NCI-H2081 treated with DMSO at 0.1 percent for 48 hours (cell line): Measurements from ENCODE around the gene HACD3.
"Not testable (repeated sequence)": the region's sequence is repeated elsewhere in the genome, so short reads cannot be mapped to it uniquely, and the experiment has no call there.

ENCODE experiments used
- DNase-seq: peaks from one replicate; lab custom pipeline; 2025; lab: John Stamatoyannopoulos, UW

The HACD3 gene

DNA sequence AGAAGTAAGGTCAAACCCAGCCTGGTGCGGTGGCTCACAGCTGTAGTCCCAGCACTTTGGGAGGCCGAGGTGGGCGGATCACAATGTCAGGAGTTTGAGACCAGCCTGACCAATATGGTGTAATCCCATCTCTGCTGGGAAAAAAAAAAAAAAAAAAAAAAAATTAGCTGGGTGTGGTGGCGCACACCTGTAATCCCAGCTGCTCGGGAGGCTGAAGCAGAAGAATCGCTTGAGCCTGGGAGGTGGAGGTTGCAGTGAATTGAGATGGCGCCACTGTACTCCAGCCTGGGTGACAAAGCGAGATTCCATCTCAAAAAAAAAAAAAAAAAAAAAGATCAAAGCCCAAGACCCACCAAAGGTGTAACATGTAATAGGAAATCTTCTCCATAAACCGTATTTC is 19.0 kb downstream of the HACD3 start:
- not testable (repeated sequence) for DNase-seq

DNA sequence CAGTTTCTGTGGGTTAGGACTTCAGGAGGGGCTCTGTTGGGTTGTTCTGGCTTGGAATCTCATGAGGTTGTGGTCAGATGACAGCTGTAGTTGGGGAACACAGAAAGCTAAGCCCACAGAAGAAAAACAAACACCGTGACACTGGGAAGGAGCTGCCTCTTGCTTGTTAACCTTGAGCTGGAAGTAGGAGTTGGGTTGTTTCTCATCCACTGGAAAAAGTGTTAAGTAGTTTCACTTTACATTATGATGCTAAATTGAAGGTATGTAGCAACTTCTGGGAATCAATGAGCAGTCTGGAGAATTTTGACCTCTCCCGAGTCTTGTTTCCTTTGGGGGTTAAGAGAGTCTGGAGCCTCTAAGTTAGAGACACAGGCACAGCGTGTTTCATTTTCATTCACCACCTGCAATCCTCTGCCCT is 20.4 kb downstream of the HACD3 start:
- DNase-seq, result no peak

DNA sequence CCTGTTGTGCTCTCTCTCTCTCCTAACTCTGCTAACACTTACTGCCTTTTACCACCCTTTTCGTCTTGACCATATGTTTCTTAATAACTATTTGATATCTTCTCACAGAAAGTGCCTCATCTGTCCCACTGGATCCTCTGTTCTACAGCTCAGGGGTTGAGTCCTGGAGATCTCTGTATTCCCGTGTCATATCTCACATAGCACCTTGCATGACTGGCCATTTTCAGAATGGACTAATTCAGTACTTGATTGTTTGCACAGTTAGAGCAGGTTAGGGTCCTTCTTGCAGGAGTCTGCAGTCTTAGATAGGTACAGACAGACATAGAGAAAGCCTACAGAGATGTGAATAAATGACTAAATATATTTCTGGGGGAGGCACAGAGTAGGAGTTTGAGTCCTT is 20.9 kb downstream of the HACD3 start:
- DNase-seq, result no peak

DNA sequence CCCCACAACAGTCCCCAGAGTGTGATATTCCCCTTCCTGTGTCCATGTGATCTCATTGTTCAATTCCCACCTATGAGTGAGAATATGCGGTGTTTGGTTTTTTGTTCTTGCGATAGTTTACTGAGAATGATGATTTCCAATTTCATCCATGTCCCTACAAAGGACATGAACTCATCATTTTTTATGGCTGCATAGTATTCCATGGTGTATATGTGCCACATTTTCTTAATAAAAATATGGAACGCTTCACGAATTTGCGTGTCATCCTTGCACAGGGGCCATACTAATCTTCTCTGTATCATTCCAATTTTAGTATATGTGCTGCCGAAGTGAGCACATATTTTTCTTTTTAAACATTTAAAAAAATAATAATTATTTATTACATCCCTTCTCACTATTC is 22.6 kb downstream of the HACD3 start:
- DNase-seq, result not testable (repeated sequence)

DNA sequence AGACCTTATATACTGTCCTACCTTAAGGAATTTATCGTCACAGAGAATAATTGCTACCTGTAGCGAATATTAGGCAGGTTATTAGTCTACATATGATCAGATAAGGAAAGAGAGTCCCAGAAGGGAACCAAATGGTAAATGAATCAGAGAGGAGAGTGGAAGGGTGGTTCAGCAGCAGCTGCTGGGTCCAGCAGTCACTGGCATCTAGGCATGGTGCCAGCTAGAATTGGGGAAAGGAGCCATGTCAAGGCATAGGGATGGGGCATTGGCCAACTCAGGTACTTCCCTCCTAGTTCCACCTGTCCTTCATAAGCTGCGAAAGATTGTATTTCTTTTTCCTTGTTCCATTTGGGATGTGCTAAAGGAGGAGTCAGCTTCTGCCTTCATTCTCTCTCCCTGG is 23.4 kb downstream of the HACD3 start:
- DNase-seq, result no peak

DNA sequence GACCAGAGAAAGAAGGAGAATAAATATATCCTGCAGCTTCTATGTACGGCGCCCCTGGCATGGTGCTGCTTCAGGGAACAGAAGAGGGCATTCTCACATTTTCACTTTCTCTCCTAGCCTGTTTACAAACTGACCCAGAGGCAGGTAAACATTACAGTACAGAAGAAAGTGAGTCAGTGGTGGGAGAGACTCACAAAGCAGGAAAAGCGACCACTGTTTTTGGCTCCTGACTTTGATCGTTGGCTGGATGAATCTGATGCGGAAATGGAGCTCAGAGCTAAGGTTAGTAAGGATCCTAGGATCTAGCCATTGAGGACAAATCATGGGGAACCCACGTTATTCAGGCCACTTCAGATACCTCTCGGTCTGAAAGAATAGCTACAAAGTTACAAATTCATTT is 26.4 kb downstream of the HACD3 start:
- DNase-seq, result no peak

DNA sequence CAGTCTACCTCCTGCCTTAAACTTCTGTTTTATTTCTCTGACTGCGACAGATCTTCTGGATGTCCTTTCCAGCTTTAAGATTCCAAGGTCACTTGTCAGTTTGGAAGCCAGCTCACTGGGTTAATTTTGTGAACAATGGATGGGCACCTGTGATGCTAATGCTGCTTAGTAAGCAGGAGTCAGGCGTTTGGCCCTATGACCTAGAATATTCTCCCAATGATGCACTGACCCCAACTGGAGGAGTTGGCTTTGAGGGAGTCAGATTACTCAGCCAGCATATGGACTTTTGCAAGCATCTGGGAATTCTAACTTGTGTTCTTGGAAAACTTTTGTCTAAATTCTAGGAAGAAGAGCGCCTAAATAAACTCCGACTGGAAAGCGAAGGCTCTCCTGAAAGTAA is 28.1 kb downstream of the HACD3 start:
- no peak for DNase-seq

DNA sequence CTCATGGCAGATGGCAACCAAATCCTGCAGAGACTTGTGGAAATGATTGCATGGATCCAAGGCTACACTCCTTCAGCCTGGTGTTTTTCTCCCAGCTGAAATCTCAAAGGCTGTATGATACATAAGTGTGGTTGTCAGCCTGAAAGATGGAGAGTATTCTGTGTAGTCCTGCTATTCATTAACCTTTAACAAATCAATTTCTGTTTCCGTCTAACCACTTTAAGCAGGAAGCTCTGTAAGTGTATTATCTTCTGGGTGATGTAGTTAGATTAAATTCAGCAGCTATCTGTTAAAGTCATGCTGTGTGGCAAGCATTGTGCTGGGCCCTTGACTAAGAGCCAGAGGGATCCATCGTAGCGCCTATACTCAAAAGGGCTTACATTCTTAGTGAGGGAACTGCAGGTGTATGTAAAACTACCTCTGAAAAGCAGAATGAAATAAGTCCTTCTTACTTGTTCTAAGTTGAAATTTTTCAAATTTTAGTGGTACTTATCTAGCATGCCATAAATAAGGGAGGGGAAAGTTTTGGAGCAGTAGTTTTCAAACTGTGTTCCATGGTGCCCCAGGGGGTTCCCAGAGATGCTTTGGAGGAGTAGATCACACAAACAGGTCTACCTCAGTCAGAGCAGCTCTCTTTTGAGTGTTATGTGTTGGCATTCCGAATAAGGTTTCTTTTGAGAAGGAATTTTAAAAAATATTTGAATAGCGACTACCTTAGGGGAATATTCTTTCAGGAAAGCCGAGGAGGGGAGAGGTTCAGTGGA is 28.9 kb downstream of the HACD3 start:
- DNase-seq, result no peak

DNA sequence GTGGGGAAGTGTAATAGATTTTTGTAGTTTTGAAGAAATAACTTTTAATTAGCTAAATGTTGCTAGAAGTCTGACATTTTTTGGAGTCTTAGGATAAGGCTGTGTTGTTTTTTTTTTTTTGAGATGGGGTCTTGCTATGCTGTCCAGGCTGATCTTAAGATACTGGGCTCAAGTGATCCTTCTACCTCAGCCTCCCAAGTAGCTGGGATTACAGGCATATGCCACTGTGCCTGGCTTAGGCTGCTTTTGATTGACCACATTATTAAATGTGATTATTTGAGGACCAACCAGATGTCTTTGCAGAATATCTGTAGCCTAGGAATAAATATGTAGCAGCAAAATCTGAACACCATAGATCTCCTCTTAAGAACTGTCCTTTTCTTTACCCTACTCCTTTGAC is 29.7 kb downstream of the HACD3 start:
- no peak for DNase-seq

DNA sequence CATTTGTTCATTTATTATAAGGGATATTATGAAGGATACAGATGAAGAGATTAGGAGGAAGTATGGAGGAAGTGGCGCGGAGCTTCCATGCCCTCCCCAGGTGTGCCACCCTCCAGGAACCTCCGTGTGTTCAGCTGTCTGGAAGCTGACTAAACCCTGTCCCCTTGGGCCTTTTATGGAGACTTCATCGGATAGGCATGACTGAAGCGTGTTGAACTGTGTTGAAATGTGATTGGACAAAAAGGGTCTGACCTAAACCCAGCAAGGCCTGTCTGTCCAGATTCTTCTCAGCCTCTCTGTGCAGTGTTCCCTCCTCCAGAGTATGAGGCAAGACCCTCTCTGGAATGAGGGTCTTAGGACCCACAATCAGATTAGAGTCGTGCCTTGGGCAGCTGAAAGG is 31.7 kb downstream of the HACD3 start:
- DNase-seq, result no peak

DNA sequence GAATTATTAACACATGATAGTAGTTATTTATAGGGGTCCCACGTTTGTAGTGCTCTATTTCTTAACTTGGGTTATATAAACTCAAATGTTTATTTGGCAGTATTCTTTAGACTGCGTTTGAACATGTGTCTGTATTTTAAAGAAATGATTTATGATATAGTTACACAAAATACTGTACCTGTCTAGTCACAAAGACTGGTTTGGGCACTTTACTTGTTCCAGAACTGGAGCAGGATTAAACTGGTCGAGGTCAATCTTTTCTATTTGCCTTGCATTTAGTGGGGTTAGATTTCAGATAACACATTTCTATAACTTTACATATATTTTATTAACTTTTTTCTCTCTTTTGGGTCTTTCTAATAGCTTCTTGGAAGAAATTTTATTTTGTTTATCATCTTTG is 39.5 kb downstream of the HACD3 start:
- DNase-seq, result no peak

DNA sequence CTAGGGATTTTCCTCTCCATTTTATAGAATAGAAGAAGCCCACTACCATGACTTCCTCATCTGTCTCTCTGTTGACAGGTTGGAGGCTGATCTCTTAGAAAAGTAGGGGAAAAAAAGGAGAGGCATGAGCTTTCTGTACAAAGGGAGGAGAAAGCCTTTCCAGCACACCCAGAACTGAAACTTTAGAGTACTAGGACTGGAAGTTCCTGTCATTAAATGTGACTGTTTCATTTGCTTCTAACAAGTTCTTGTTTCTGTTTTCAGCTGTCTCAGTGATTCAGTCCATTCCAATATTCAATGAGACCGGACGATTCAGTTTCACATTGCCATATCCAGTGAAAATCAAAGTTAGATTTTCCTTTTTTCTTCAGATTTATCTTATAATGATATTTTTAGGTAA is 41.7 kb downstream of the HACD3 start:
- DNase-seq, result no peak

DNA sequence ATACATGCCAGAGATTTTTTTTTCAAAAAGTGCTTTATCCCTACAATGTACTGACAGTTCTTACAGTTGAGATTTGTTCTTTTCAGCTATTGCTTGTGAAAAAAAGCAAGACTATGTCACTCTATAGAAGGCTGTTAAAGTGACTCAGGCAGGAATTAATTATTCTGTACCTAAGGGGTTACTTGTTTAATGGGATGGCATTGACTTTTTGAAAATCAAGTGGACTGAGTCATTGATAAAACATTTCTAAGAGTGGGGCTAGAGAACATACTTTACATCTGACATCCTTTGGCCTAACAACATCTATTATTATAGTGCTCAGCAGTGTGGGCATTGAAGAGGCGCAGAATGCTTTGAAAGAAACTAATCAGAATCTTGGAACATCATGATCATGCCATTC is 46.4 kb downstream of the HACD3 start:
- no peak for DNase-seq

DNA sequence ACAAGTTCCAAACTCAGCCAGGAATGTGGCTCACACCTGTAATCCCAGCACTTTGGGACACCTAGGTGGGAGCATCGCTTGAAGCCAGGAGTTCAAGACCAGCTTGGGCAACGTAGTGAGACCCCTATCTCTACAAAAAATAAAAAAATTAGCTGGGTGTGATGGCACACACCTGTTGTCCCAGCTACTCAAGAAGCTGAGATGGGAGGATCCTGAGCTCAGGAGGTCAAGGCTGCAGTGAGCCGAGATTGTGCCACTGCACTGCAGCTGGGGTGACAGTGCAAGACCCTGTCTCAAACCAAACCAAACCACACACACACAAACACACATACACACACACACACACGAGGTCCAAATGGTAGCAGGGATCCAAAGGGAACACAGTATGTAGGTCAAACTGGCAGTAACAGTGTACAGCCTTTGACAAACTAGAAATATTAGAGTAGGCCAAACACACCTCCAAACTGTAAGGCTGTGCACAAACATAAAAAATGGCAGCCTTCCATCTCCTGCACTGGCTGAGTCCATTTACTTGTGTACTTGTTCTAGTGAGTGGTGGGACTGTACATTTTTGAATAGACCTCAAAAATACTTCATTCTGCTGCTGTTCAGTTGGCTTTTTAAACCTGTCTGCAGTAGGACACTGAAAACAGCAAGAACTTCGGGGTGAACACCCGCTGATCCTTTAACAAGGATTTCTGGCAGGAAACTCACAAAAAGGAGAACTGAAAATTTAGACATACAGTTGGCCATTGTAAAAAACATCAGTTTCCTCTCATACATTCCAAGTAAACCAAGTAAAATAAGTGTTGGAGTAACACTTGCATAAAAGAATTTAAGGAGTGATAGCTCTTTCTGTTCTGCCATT is 47.1 kb downstream of the HACD3 start:
- no peak for DNase-seq

DNA sequence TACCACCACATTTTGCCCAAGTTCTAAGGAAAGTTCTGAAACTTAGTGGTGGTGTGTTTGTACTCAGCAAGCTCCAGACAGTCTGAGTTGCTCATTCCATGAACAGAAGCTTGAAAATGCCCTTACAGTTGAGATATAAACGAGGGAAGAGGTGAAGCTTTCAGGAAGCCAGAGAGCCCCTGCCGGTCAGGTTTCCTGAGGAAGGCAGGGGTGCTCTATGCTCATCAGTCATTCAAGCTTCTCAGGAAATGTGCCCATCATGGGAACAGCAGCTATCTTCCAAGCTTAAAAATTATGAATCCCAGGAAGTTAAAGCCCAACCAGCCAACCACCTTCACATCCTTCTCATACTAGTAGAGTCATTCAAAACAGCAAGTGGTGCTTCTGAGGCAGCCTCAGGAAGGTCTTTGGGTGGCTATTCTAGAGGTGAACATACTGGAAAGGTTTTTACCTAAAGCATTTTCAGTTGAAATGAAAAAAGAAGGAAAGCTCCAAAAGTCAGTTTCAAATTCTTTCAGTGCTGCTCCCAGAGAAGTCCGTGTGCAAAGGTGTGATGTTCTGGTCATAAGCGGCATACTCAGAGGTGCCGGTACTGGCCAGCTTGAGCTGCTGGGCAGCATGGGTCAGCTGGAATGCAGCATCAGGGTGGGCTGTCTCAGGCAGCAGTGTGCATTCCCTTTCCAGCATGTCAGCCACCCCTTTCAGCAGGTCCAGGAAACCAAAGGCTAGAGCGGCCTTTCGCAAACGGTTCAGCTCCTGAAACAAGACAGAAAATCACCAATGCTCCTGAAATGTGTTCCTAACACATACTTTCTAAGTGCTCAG is 48.9 kb downstream of the HACD3 start:
- DNase-seq, result no peak

DNA sequence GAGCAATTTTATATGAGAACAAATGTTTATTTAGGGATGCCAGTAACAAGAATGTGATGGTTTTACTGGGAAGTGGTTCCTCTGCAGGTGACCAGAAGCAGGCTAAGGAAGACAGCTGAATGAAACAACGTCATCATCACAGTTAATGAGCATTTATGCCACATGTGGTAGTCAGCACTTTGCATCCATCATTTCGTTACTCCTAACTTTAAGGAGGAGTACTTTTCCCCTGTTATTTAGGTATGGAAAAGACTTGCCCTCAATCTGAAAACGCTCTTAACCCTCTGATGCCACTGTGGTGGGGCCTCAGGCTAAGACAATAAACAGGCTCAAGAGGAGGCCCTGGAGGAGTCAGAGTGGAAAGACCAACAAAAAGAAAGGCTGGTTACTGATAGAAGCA is 49.5 kb downstream of the HACD3 start:
- DNase-seq, result no peak

DNA sequence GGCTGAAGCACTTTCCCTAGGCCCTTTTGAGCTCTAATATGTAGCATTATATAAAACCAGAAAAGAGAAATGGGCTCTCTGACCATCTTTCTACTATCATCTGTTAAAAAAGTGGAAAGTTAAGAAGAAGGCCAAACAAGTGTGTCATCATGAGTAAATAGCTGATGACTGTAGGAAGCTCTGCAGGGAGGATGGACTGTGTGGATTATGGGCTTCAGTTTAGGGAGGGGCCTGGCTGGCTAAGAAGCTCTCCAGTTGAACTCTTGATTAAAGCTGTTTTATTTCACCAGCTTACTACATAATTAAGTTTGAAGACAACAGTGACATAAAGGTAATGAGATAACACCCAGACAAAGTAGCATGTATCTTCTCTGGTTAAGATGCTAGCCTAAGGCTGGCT is 50.0 kb downstream of the HACD3 start:
- DNase-seq, result no peak

DNA sequence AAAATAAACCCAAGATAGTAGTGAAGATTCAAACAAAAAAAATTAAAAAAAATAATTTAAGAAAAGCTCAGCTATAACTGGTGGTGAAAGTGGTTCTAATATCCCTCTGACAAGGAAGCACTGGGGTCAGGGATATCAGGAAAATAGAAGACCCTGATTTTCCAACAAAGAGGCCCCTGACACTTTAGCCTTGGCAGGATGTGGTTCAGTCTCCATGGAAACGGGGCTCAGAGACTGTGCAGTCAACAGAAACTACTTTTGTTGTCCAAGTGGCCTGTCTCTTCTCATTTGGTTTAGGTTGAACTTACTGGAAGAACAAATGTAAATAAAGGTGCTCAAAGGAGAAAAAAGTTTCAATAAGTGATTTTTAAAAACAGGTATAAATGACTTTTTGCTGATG is 53.4 kb downstream of the HACD3 start:
- no peak for DNase-seq

DNA sequence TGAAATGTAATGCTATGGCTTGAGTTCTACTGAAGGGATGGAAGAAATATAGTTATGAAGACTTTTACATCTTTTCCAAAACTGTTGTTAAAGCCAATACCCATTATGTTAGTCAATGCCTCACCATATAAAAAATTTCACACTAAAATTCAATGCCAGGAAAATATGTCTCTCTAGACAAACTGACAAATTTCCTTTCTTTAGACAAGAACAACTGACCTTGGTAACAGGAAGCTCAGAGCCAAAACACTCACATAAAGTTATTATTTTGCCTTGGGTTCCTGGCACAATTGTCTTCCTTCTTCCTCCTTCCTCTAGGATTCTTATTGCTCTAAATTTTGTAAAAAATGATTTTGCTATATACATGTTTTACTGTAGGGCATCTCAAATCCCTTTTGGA is 54.0 kb downstream of the HACD3 start:
- no peak for DNase-seq

DNA sequence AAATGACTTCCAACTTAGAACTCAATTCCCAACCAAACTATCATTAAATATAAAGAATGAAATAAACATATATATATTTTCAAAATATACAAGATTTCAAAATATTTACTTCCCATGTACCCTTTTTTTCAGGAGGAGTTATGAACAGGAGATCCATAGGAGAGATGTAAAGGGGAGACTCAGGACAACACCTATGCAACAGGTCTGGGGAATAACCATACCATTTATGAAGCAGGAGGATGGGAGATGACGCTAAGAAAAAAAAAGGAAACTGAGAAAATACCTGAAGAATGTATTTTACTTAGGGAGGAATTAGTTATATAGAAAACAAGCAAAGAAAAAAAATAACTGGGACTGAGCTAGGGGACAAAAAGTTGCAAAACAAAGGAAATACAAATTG is 56.8 kb downstream of the HACD3 start:
- DNase-seq, result no peak

DNA sequence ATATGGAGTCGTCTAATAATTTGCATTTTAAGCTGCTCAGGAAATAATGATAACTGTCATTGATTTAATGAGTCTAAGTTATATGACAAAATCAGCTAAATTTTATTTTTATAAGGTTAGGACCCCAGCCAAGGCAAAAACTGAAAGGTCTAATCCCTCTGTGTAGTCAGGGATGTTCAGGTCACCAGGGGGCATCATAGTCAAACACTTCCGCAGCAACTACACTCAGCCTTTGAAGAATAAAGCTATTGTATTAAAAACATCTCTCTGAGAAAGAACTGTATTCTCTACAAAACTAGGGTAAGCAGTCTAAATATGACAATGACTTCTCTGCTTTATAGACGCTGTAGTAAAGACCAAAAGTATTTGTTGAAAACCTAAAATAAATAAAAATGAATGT is 65.7 kb downstream of the HACD3 start:
- DNase-seq, result no peak

DNA sequence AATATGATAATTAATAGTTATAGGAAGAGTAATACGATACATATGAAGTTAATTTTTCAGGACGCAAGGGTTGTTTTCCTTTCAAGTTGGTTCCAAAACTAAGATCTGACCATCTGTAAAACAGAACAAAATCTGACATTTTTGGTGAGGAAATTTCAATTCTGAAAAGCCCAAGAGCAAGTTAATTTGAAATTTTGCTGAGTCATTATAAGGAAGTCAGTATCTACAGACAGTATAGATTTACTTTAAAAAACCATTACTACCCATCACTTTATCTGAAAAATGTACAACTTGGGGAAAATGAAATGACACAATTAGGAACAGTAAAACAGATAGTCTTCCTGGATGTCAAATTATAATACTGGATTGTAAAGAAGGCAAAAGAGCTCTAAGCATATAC is 68.2 kb downstream of the HACD3 start:
- DNase-seq, result no peak

DNA sequence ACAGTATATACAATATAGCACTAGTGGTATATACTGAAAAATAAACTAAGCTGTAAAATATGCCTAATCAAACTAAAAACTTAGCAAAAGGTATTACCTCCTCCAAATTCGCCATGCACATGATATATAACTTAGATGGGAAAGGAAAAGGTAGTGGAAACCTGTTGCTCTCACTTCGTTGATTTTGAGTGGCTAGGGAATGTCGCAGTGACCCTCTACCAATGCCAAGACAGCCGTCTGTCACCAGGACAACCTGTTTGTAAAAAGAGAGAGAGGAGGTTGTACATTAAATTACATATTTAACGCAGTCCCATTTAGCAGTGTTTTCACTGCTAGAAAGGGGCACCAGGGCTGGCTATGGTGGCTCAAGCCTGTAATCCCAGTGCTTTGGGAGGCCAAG is 69.4 kb downstream of the HACD3 start:
- DNase-seq, result no peak
